GM20000 (cell line): ENCODE measurements around the gene TMCO2.

Experiments used
- DNase-seq: peaks from one replicate; pipeline ENCODE4 v3.0.0; 2012; ENCODE audit warnings: low spot score
- CTCF ChIP-seq: IDR thresholded peaks from 2 replicates; pipeline ENCODE4 v1.5.1; 2012; ENCODE audit warnings: mild to moderate bottlenecking, control low read depth; ENCODE audit errors: extremely low read depth, missing control alignments

The TMCO2 gene

GRCh38 chr1:40244138-40244744 is 3.5 kb upstream of the TMCO2 start:
- DNase-seq, result no peak
- no peak for TF ChIP-seq CTCF

GRCh38 chr1:40245686-40246085 is 2.1 kb upstream of the TMCO2 start:
- TF ChIP-seq CTCF, result no peak
- no peak for DNase-seq

GRCh38 chr1:40248412-40248811 is 675 bp downstream of the TMCO2 start:
- no peak for DNase-seq
- TF ChIP-seq CTCF, result no peak

GRCh38 chr1:40251456-40251855 is 3.7 kb downstream of the TMCO2 start:
- DNase-seq, result no peak
- no peak for TF ChIP-seq CTCF

GRCh38 chr1:40252601-40253000 is 4.9 kb downstream of the TMCO2 start:
- no peak for DNase-seq
- no peak for TF ChIP-seq CTCF

GRCh38 chr1:40255231-40255630 is 7.5 kb downstream of the TMCO2 start:
- no peak for DNase-seq
- TF ChIP-seq CTCF, result no peak

GRCh38 chr1:40256401-40257084 is 8.8 kb downstream of the TMCO2 start:
- no peak for TF ChIP-seq CTCF
- no peak for DNase-seq
